ENCODE results near the gene DNAAF8.

- TF ChIP-seq CTCF (conservative IDR thresholded peaks at IDR 0.05) (no peak), EZH2 (IDR thresholded peaks at IDR 0.05; ENCODE audit: low read depth) (no peak)
Measured at GRCh38 chr16:4686497-4687210, 47.7 kb upstream of the DNAAF8 start.

Data from PC-9 (cell line).